Loucy (cell line): ENCODE data around the gene TOM1L1.

Source experiments
- H2AFZ ChIP-seq: fragments of 200-600 bp; sonication (generic); 2 replicates; pipeline ENCODE4 v1.6.0; 2016; ENCODE audit warnings: antibody characterized with exemption, mild to moderate bottlenecking, low read length, moderate library complexity
- H3F3A ChIP-seq: fragments of 200-600 bp; 2 replicates; pipeline ENCODE4 v1.6.0; 2016; ENCODE audit warnings: antibody characterized with exemption, low read depth, mild to moderate bottlenecking
- H3K27me3 ChIP-seq: fragments of 200-600 bp; sonication (generic); 2 replicates; pipeline ENCODE4 v1.6.1; 2014; ENCODE audit warnings: low read length, mild to moderate bottlenecking; ENCODE audit not compliant: insufficient read depth, poor library complexity, severe bottlenecking
- H3K36me3 ChIP-seq: fragments of 200-600 bp; sonication (generic); 2 replicates; pipeline ENCODE4 v1.6.1; 2016; ENCODE audit warnings: low read length; ENCODE audit not compliant: insufficient read depth
- H3K4me1 ChIP-seq: fragments of 200-600 bp; sonication (generic); 2 replicates; pipeline ENCODE4 v1.5.1; 2014; ENCODE audit warnings: low read length, mild to moderate bottlenecking; ENCODE audit not compliant: insufficient read depth, poor library complexity, severe bottlenecking
- H3K4me2 ChIP-seq: fragments of 200-600 bp; sonication (generic); 2 replicates; pipeline ENCODE4 v1.6.0; 2014; ENCODE audit warnings: antibody characterized with exemption, low read length, low read depth, mild to moderate bottlenecking; ENCODE audit not compliant: poor library complexity, severe bottlenecking
- H3K4me3 ChIP-seq: fragments of 200-600 bp; sonication (generic); 2 replicates; pipeline ENCODE4 v1.5.1; 2014; ENCODE audit warnings: low read length, mild to moderate bottlenecking, mixed read lengths; ENCODE audit not compliant: poor library complexity, severe bottlenecking
- H3K79me2 ChIP-seq: fragments of 200-600 bp; sonication (generic); 2 replicates; pipeline ENCODE4 v1.6.1; 2014; ENCODE audit warnings: low read length; ENCODE audit not compliant: insufficient read depth
- H3K9ac ChIP-seq: fragments of 200-600 bp; sonication (generic); 2 replicates; pipeline ENCODE4 v1.6.0; 2014; ENCODE audit warnings: mild to moderate bottlenecking, low read depth, low read length, moderate library complexity; ENCODE audit not compliant: poor library complexity, severe bottlenecking
- H3K9me2 ChIP-seq: fragments of 200-600 bp; sonication (generic); replicated peaks from 2 replicates; pipeline ENCODE4 v1.6.1; 2016; ENCODE audit warnings: low read depth, low read length, mixed read lengths
- H3K9me3 ChIP-seq: fragments of 200-600 bp; sonication (generic); 2 replicates; pipeline ENCODE4 v1.6.1; 2014; ENCODE audit warnings: mild to moderate bottlenecking, antibody characterized with exemption, low read length, low read depth; ENCODE audit not compliant: insufficient read depth
- H4K20me1 ChIP-seq: fragments of 200-600 bp; sonication (generic); 2 replicates; pipeline ENCODE4 v1.6.0; 2014; ENCODE audit warnings: antibody characterized with exemption, low read length, mild to moderate bottlenecking; ENCODE audit not compliant: insufficient read depth, poor library complexity, severe bottlenecking
- CTCF ChIP-seq: fragments of 200-600 bp; sonication (generic); conservative IDR thresholded peaks from 2 replicates; pipeline ENCODE4 v1.5.1; 2014; ENCODE audit warnings: mild to moderate bottlenecking, antibody characterized with exemption, low read length
- EZH2phosphoT487 ChIP-seq: fragments of 200-600 bp; IDR thresholded peaks from 2 replicates; pipeline ENCODE4 v1.6.1; 2018; ENCODE audit warnings: antibody characterized with exemption, mild to moderate bottlenecking, moderate library complexity, borderline replicate concordance

TOM1L1 gene

GRCh38 chr17:54977744-54978143 lies 77.1 kb downstream of the TOM1L1 start:
- Histone ChIP-seq H3K4me2 (no peak overlapping the region), H3K79me2 (peaks cover 2% of the 10 kb centered on the region; the same call in 1 of the 2 replicates), H3K27me3 (no peaks in the 10 kb centered on the region), H3K9me2 (no peaks in the 10 kb centered on the region), H4K20me1 (no peaks in the 10 kb centered on the region), H2AFZ (no peak overlapping the region), H3K4me1 (peaks cover 19% of the 10 kb centered on the region), H3K9ac (no peak overlapping the region), H3K4me3 (no peak overlapping the region), H3K36me3 (0 out of 2 replicates have a peak, but pooled peaks cover 3% of the 10 kb centered on the region), H3F3A (no peaks in the 10 kb centered on the region), H3K9me3 (peaks cover 11% of the 10 kb centered on the region)
- TF ChIP-seq EZH2phosphoT487 (no peak), CTCF (no peak)

- Histone ChIP-seq H3K9me2 (no peaks in the 10 kb centered on the region), H3K4me2 (no peak overlapping the region), H3K4me3 (no peak overlapping the region), H3K79me2 (no peaks in the 10 kb centered on the region; the same call in 1 of the 2 replicates), H3K36me3 (0 out of 2 replicates have a peak, but pooled peaks cover 3% of the 10 kb centered on the region), H3K9me3 (peaks cover 11% of the 10 kb centered on the region), H3K27me3 (no peaks in the 10 kb centered on the region), H4K20me1 (no peaks in the 10 kb centered on the region), H3K9ac (no peak overlapping the region), H3F3A (no peaks in the 10 kb centered on the region), H3K4me1 (peaks cover 13% of the 10 kb centered on the region), H2AFZ (no peak overlapping the region)
- no peak for TF ChIP-seq CTCF
- no peak for TF ChIP-seq EZH2phosphoT487
These were observed 79.0 kb downstream of the TOM1L1 start for GRCh38 chr17:54979657-54980056.

- Histone ChIP-seq H3K27me3 (no peaks in the 10 kb centered on the region), H3K9me3 (peaks cover 11% of the 10 kb centered on the region), H3K4me3 (no peak overlapping the region), H3F3A (no peaks in the 10 kb centered on the region), H3K36me3 (0 out of 2 replicates have a peak, but pooled peaks cover 3% of the 10 kb centered on the region), H3K4me1 (peaks cover 13% of the 10 kb centered on the region), H2AFZ (no peak overlapping the region), H3K79me2 (no peaks in the 10 kb centered on the region; the same call in 1 of the 2 replicates), H3K4me2 (no peak overlapping the region), H3K9ac (no peak overlapping the region), H3K9me2 (no peaks in the 10 kb centered on the region), H4K20me1 (no peaks in the 10 kb centered on the region)
- no peak for TF ChIP-seq CTCF
- TF ChIP-seq EZH2phosphoT487 = no peak
These were observed 79.7 kb downstream of the TOM1L1 start for GRCh38 chr17:54980375-54980774.
